ENCODE data around the gene MKLN1. TPM values are rescaled to one million over a fixed set of nuclear protein-coding genes. Genes with fewer than 3 reads are reported as not detected.

Gene MKLN1
- total and polyA plus RNA-seq, 2 of the 4 experiments (the other 2 are of a cell fraction): 17.5 to 52.0 TPM

GRCh38 chr7:131400681-131401176, 73.1 kb downstream of the MKLN1 start:
- no peak overlapping the region for H2BK5ac ChIP-seq (ENCODE audit: low read depth, low read length, poor library complexity, severe bottlenecking)
- ATAC-seq (ENCODE audit: low read depth) (peak; percentile 84), DNase-seq (peak; percentile 23)
- no CpG with 5 or more reads among the region's 1 CpG for WGBS, 2 experiments (ENCODE audit: extremely low coverage in 2 of 2, insufficient read length in 1 of 2)
- H3K4me1 ChIP-seq (ENCODE audit: control insufficient read depth, insufficient read depth, low read length): no peaks in the 10 kb centered on the region
- no peak overlapping the region for H3K56ac ChIP-seq (ENCODE audit: extremely low read depth, insufficient read depth, low read length)
- no peak overlapping the region for H4K91ac ChIP-seq (ENCODE audit: insufficient read depth, low read depth, low read length)
- H3K18ac ChIP-seq (ENCODE audit: low read depth, low read length): no peak overlapping the region
- BruUV-seq (replicated peaks): no TSS peak
- no peak overlapping the region for H4K5ac ChIP-seq (ENCODE audit: low read depth, low read length)
- intact Hi-C loops (cut with micrococcal nuclease) (no loop called here), in situ Hi-C loops (cut with MboI; ENCODE audit: low sequenced_read_pairs) (no loop called here), dilution Hi-C loops (cut with HindIII; ENCODE audit: low sequenced_read_pairs, unreplicated experiment) (no loop called here)
- ChIA-PET POLR2A (ENCODE audit: unreplicated experiment) (no interaction called here), CTCF (no interaction called here)
- H3K4me2 ChIP-seq (ENCODE audit: low read depth, low read length): no peak overlapping the region
- H3K36me3 ChIP-seq (ENCODE audit: control insufficient read depth, insufficient read depth, low read length): peaks cover 10% of the 10 kb centered on the region
- no peak overlapping the region for H2AK5ac ChIP-seq (ENCODE audit: low read depth, low read length)
- H4K20me1 ChIP-seq (ENCODE audit: insufficient read depth, low read length): no peaks in the 10 kb centered on the region
- no peaks in the 10 kb centered on the region for H3K9me3 ChIP-seq (ENCODE audit: control insufficient read depth, insufficient read depth, low read length)
- H2BK120ac ChIP-seq (ENCODE audit: low read depth, low read length): no peak overlapping the region
- H3K27ac ChIP-seq (ENCODE audit: insufficient read depth, low read length): no peak overlapping the region
- H3K27me3 ChIP-seq (ENCODE audit: control insufficient read depth, insufficient read depth, low read length): no peaks in the 10 kb centered on the region
- no peak overlapping the region for H3K9ac ChIP-seq (ENCODE audit: low read depth, low read length)
- H3K4ac ChIP-seq (ENCODE audit: low read depth, low read length): no peak overlapping the region
- H3K14ac ChIP-seq (replicated peaks; ENCODE audit: low read depth, low read length): no peak overlapping the region
- H4K8ac ChIP-seq (ENCODE audit: low read depth in 2 of 2, low read length in 2 of 2): no peak overlapping the region
- no peak overlapping the region for H2AFZ ChIP-seq (replicated peaks; ENCODE audit: low read length, poor library complexity)
- no peaks in the 10 kb centered on the region for H3K9me1 ChIP-seq (ENCODE audit: insufficient read depth, low read length)
- no peak overlapping the region for H2AK9ac ChIP-seq (replicated peaks; ENCODE audit: low read depth, low read length, poor library complexity)
- H3K23ac ChIP-seq (ENCODE audit: low read depth, low read length): no peak overlapping the region
- H2BK20ac ChIP-seq (ENCODE audit: low read depth, low read length): no peak overlapping the region
- H2BK15ac ChIP-seq (ENCODE audit: low read depth, low read length): no peak overlapping the region
- peaks cover 11 to 26% of the 10 kb centered on the region in 2 experiments for H3K79me1 ChIP-seq (ENCODE audit: low read depth in 1 of 2, low read length in 2 of 2)
- H3K4me3 ChIP-seq (ENCODE audit: insufficient read depth, low read depth, low read length): no peak overlapping the region
- TF ChIP-seq MXI1 (IDR thresholded peaks at IDR 0.05; ENCODE audit: borderline replicate concordance, low read depth, low read length): no peak
- TF ChIP-seq RCOR1 (IDR thresholded peaks at IDR 0.05; ENCODE audit: insufficient replicate concordance, low read length): no peak
- no peak for TF ChIP-seq SMC3 (IDR thresholded peaks at IDR 0.05; ENCODE audit: low read depth, low read length)
- no peak for TF ChIP-seq CEBPB (IDR thresholded peaks at IDR 0.05; ENCODE audit: low read depth, low read length)
- TF ChIP-seq ELK1 (IDR thresholded peaks at IDR 0.05; ENCODE audit: borderline replicate concordance, low read depth, low read length): no peak
- no peak for TF ChIP-seq RAD21 (IDR thresholded peaks at IDR 0.05; ENCODE audit: low read length)
- no peak for TF ChIP-seq BHLHE40 (IDR thresholded peaks at IDR 0.05; ENCODE audit: low read depth, low read length)
- no peak for TF ChIP-seq MAZ (IDR thresholded peaks at IDR 0.05; ENCODE audit: borderline replicate concordance, low read depth, low read length)
- no peak for TF ChIP-seq MAFK (IDR thresholded peaks at IDR 0.05; ENCODE audit: low read depth, low read length)
- TF ChIP-seq NFE2L2 (IDR thresholded peaks at IDR 0.05; ENCODE audit: low read depth, low read length): no peak
- TF ChIP-seq FOS (IDR thresholded peaks at IDR 0.05; ENCODE audit: low read depth, low read length): no peak
- TF ChIP-seq, protein P1, sequence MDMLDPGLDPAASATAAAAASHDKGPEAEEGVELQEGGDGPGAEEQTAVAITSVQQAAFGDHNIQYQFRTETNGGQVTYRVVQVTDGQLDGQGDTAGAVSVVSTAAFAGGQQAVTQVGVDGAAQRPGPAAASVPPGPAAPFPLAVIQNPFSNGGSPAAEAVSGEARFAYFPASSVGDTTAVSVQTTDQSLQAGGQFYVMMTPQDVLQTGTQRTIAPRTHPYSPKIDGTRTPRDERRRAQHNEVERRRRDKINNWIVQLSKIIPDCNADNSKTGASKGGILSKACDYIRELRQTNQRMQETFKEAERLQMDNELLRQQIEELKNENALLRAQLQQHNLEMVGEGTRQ (IDR thresholded peaks at IDR 0.05; ENCODE audit: low read depth, low read length): no peak
- TF ChIP-seq POLR2A (IDR thresholded peaks at IDR 0.05; ENCODE audit: low read depth, low read length): no peak
- TF ChIP-seq RFX5 (IDR thresholded peaks at IDR 0.05; ENCODE audit: low read depth, low read length): no peak
- TF ChIP-seq, protein P2, sequence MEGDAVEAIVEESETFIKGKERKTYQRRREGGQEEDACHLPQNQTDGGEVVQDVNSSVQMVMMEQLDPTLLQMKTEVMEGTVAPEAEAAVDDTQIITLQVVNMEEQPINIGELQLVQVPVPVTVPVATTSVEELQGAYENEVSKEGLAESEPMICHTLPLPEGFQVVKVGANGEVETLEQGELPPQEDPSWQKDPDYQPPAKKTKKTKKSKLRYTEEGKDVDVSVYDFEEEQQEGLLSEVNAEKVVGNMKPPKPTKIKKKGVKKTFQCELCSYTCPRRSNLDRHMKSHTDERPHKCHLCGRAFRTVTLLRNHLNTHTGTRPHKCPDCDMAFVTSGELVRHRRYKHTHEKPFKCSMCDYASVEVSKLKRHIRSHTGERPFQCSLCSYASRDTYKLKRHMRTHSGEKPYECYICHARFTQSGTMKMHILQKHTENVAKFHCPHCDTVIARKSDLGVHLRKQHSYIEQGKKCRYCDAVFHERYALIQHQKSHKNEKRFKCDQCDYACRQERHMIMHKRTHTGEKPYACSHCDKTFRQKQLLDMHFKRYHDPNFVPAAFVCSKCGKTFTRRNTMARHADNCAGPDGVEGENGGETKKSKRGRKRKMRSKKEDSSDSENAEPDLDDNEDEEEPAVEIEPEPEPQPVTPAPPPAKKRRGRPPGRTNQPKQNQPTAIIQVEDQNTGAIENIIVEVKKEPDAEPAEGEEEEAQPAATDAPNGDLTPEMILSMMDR (conservative IDR thresholded peaks at IDR 0.05; ENCODE audit: low read depth, low read length): no peak
- TF ChIP-seq CHD1 (IDR thresholded peaks at IDR 0.05; ENCODE audit: low read depth, low read length): no peak
